ENCODE results near the gene ELMO1. TPM values are rescaled to one million over a fixed set of nuclear protein-coding genes. Genes with fewer than 3 reads are reported as not detected.

Gene ELMO1
- total RNA-seq, 4 donors from 2014 or later, result 58.7 to 293 (median 81.0) TPM

GRCh38 chr7:37420946-37421695 is 27.5 kb downstream of the ELMO1 start:
- DNase-seq (ENCODE audit: low spot score) (no peak), ATAC-seq (ENCODE audit: low FRiP score) (peak; percentile 54)
- no peak for TF ChIP-seq CTCF (IDR thresholded peaks at IDR 0.05)

- ATAC-seq (ENCODE audit: low FRiP score), result no peak
- no peak for DNase-seq (ENCODE audit: low spot score)
- TF ChIP-seq CTCF (IDR thresholded peaks at IDR 0.05), result no peak
These were observed 29.2 kb downstream of the ELMO1 start for GRCh38 chr7:37419496-37419895.

GRCh38 chr7:37418381-37418780 is 30.3 kb downstream of the ELMO1 start:
- TF ChIP-seq CTCF (IDR thresholded peaks at IDR 0.05), result no peak
- ATAC-seq (ENCODE audit: low FRiP score) (no peak), DNase-seq (ENCODE audit: low spot score) (no peak)

- TF ChIP-seq CTCF (IDR thresholded peaks at IDR 0.05), result no peak
- DNase-seq (ENCODE audit: low spot score), result no peak
- no peak for ATAC-seq (ENCODE audit: low FRiP score)
These were observed 31.6 kb downstream of the ELMO1 start for GRCh38 chr7:37417107-37417474.

GRCh38 chr7:37416378-37417106 is 32.1 kb downstream of the ELMO1 start:
- ATAC-seq (ENCODE audit: low FRiP score) (no peak), DNase-seq (ENCODE audit: low spot score) (no peak)
- no peak for TF ChIP-seq CTCF (IDR thresholded peaks at IDR 0.05)

- ATAC-seq (ENCODE audit: low FRiP score) (no peak), DNase-seq (ENCODE audit: low spot score) (no peak)
These were observed 33.0 kb downstream of the ELMO1 start for GRCh38 chr7:37415629-37416028.

More at GRCh38 chr7:37415629-37416028, 33.0 kb downstream of the ELMO1 start:
- TF ChIP-seq CTCF (IDR thresholded peaks at IDR 0.05), result no peak
